Measurements from ENCODE around the gene TMEM100. TPM values are rescaled to one million over a fixed set of nuclear protein-coding genes. Genes with fewer than 3 reads are reported as not detected.
A peak's percentile ranks its signal among the peaks of the same experiment; 100 is the strongest.

Gene TMEM100
- total RNA-seq, 1 donor from 2014 or later = 21.4 TPM

GRCh38 chr17:55723488-55723848, 804 bp upstream of the TMEM100 start:
- Mint-ChIP-seq H3K27ac (no peak overlapping the region), H3K4me3 (peak overlapping the region; percentile 83), H3K4me1 (ENCODE audit: unreplicated experiment) (peaks cover 60% of the 10 kb centered on the region), H3K27me3 (peaks cover 16% of the 10 kb centered on the region), H3K36me3 (no peaks in the 10 kb centered on the region), H3K9me3 (no peaks in the 10 kb centered on the region)
- no peak for TF ChIP-seq CTCF (conservative IDR thresholded peaks at IDR 0.05)
- DNase-seq (ENCODE audit: extremely low spot score, unreplicated experiment) = no peak

GRCh38 chr17:55722016-55722736, 488 bp downstream of the TMEM100 start:
- peaks cover 52% of the 10 kb centered on the region for H3K4me1 Mint-ChIP-seq (ENCODE audit: unreplicated experiment)
- H3K27me3 Mint-ChIP-seq = peaks cover 16% of the 10 kb centered on the region
- TF ChIP-seq CTCF (conservative IDR thresholded peaks at IDR 0.05) = no peak
- no peaks in the 10 kb centered on the region for H3K9me3 Mint-ChIP-seq
- peak overlapping the region; percentile 83 for H3K4me3 Mint-ChIP-seq
- DNase-seq (ENCODE audit: extremely low spot score, unreplicated experiment) = no peak
- H3K36me3 Mint-ChIP-seq = no peaks in the 10 kb centered on the region
- peak overlapping the region; percentile 52 for H3K27ac Mint-ChIP-seq

- no peaks in the 10 kb centered on the region for H3K9me3 Mint-ChIP-seq
- DNase-seq (ENCODE audit: extremely low spot score, unreplicated experiment) = no peak
- no peaks in the 10 kb centered on the region for H3K36me3 Mint-ChIP-seq
- peak overlapping the region; percentile 74 for H3K4me3 Mint-ChIP-seq
- no peak overlapping the region for H3K27ac Mint-ChIP-seq
- peaks cover 16% of the 10 kb centered on the region for H3K27me3 Mint-ChIP-seq
- peaks cover 43% of the 10 kb centered on the region for H3K4me1 Mint-ChIP-seq (ENCODE audit: unreplicated experiment)
- no peak for TF ChIP-seq CTCF (conservative IDR thresholded peaks at IDR 0.05)
These were observed 1.5 kb downstream of the TMEM100 start for GRCh38 chr17:55720919-55721836.

GRCh38 chr17:55717898-55718735, 4.5 kb downstream of the TMEM100 start:
- H3K4me1 Mint-ChIP-seq (ENCODE audit: unreplicated experiment) = peaks cover 33% of the 10 kb centered on the region
- H3K4me3 Mint-ChIP-seq = no peak overlapping the region
- peak; percentile 76 for DNase-seq (ENCODE audit: extremely low spot score, unreplicated experiment)
- TF ChIP-seq CTCF (conservative IDR thresholded peaks at IDR 0.05) = peak; percentile 88
- peaks cover 9% of the 10 kb centered on the region for H3K27me3 Mint-ChIP-seq
- H3K27ac Mint-ChIP-seq = no peak overlapping the region
- H3K36me3 Mint-ChIP-seq = no peaks in the 10 kb centered on the region
- no peaks in the 10 kb centered on the region for H3K9me3 Mint-ChIP-seq

GRCh38 chr17:55717432-55717831, 5.2 kb downstream of the TMEM100 start:
- H3K27ac Mint-ChIP-seq = no peak overlapping the region
- H3K4me1 Mint-ChIP-seq (ENCODE audit: unreplicated experiment) = peaks cover 26% of the 10 kb centered on the region
- TF ChIP-seq CTCF (conservative IDR thresholded peaks at IDR 0.05) = no peak
- no peak for DNase-seq (ENCODE audit: extremely low spot score, unreplicated experiment)
- H3K36me3 Mint-ChIP-seq = no peaks in the 10 kb centered on the region
- H3K27me3 Mint-ChIP-seq = peaks cover 3% of the 10 kb centered on the region
- H3K4me3 Mint-ChIP-seq = no peak overlapping the region
- no peaks in the 10 kb centered on the region for H3K9me3 Mint-ChIP-seq

All from type B pancreatic cell (in vitro differentiated cells).